Endothelial cell of umbilical vein (primary cell): ENCODE results near the gene NWD2. TPM values are rescaled to one million over a fixed set of nuclear protein-coding genes. Genes with fewer than 3 reads are reported as not detected.

ENCODE experiments used
- BruUV-seq: library from RNA; stranded (reverse); fragments of 400-500 nt; replicated peaks from 2 replicates; lab custom pipeline; 2021; lab: Mats Ljungman, UMichigan
- CTCF ChIA-PET: fragments of 300-600, 350-600 bp; sonication (Branson Sonifier 250); formaldehyde crosslinking; loops from one replicate; lab custom pipeline; 2021; ENCODE audit warnings: antibody characterized with exemption, inconsistent platforms; lab: Charles Lee
- POLR2A ChIA-PET: fragments of 300-600, 350-600 bp; sonication (Branson Sonifier 250); formaldehyde crosslinking; loops from one replicate; lab custom pipeline; 2021; ENCODE audit warnings: antibody characterized with exemption, inconsistent platforms; lab: Charles Lee
- DNase-seq: peaks from one replicate; pipeline ENCODE4 v3.0.0-alpha.2; 2011; ENCODE audit warnings: low read depth, low spot score
- FAIRE-seq: peaks from 2 replicates; lab custom pipeline; 2011; peaks lifted over from hg19 to GRCh38; lab: Jason Lieb, UNC
- H2AFZ ChIP-seq: 2 replicates; pipeline ENCODE4 v1.6.0; 2012; ENCODE audit warnings: low read depth, low read length, control low read depth, inconsistent platforms
- H3K27ac ChIP-seq: 2 replicates; pipeline ENCODE4 v1.5.1; 2011; ENCODE audit warnings: low read depth, mild to moderate bottlenecking, control low read depth, low read length, moderate library complexity; ENCODE audit not compliant: insufficient read depth
- H3K27me3 ChIP-seq, 2 experiments: 2 replicates each; pipeline versions ENCODE4 v1.6.0 to v1.6.1; 2011; ENCODE audit warnings: low read length in 2 of 2, mixed read lengths in 1 of 2; ENCODE audit not compliant: control insufficient read depth in 2 of 2, insufficient read depth in 2 of 2
- H3K36me3 ChIP-seq, 2 experiments: 2 replicates in 1 of 2; 3 replicates in 1 of 2; pipeline ENCODE4 v1.5.1; 2011; ENCODE audit warnings: low read length in 2 of 2, mild to moderate bottlenecking in 1 of 2, moderate library complexity in 1 of 2; ENCODE audit not compliant: control insufficient read depth in 2 of 2, insufficient read depth in 2 of 2; ENCODE audit errors: extremely low read depth in 1 of 2
- H3K4me1 ChIP-seq: 3 replicates; pipeline ENCODE4 v1.5.1; 2011; ENCODE audit warnings: mild to moderate bottlenecking, low read length; ENCODE audit not compliant: control insufficient read depth, insufficient read depth; ENCODE audit errors: extremely low read depth
- H3K4me2 ChIP-seq: 2 replicates; pipeline ENCODE4 v1.6.1; 2011; ENCODE audit warnings: low read length, control low read depth, mixed read lengths; ENCODE audit not compliant: insufficient read depth
- H3K4me3 ChIP-seq, 3 experiments: fragments of 200-600 bp in 1 of 3; sonication (generic), shearing (Covaris generic) in 1 of 3; replicated peaks in 1 of 3; 2 replicates each; pipeline ENCODE4 v1.5.1; 2011 to 2016; ENCODE audit warnings: control low read depth in 3 of 3, low read length in 3 of 3, mild to moderate bottlenecking in 2 of 3, inconsistent platforms in 1 of 3, low read depth in 1 of 3, moderate library complexity in 1 of 3; ENCODE audit not compliant: insufficient read depth in 1 of 3
- H3K79me2 ChIP-seq: 2 replicates; pipeline ENCODE4 v1.6.0; 2012; ENCODE audit warnings: low read length, inconsistent platforms; ENCODE audit not compliant: control insufficient read depth, insufficient read depth
- H3K9ac ChIP-seq: replicated peaks from 2 replicates; pipeline ENCODE3; 2011; ENCODE audit warnings: low read length, control low read depth; ENCODE audit not compliant: insufficient read depth; ENCODE audit errors: extremely low read depth
- H3K9me1 ChIP-seq: replicated peaks from 3 replicates; pipeline ENCODE4 v1.6.0; 2011; ENCODE audit warnings: mild to moderate bottlenecking, low read length; ENCODE audit not compliant: control insufficient read depth, insufficient read depth; ENCODE audit errors: extremely low read depth
- H3K9me3 ChIP-seq: replicated peaks from 2 replicates; pipeline ENCODE4 v1.5.1; 2012; ENCODE audit warnings: low read length, inconsistent platforms; ENCODE audit not compliant: control insufficient read depth, insufficient read depth
- H4K20me1 ChIP-seq: replicated peaks from 2 replicates; pipeline ENCODE3; 2011; ENCODE audit warnings: mild to moderate bottlenecking, low read length; ENCODE audit not compliant: control insufficient read depth, insufficient read depth; ENCODE audit errors: extremely low read depth
- EZH2 ChIP-seq: IDR thresholded peaks from 2 replicates; pipeline ENCODE4 v1.6.1; 2012; ENCODE audit warnings: borderline replicate concordance, low read depth, mild to moderate bottlenecking, moderate library complexity, low read length, inconsistent platforms; ENCODE audit not compliant: severe bottlenecking
- FOS ChIP-seq: IDR thresholded peaks from 2 replicates; pipeline ENCODE4 v1.6.1; 2011; ENCODE audit warnings: mild to moderate bottlenecking, low read length, moderate library complexity, borderline replicate concordance; ENCODE audit not compliant: insufficient read depth
- GATA2 ChIP-seq: IDR thresholded peaks from 2 replicates; pipeline ENCODE4 v1.7.0; 2011; ENCODE audit warnings: low read depth, mild to moderate bottlenecking, moderate library complexity, mixed read lengths, low read length; ENCODE audit not compliant: insufficient read length, insufficient read depth
- JUN ChIP-seq: IDR thresholded peaks from 2 replicates; pipeline ENCODE4 v1.6.1; 2011; ENCODE audit warnings: borderline replicate concordance, low read depth; ENCODE audit not compliant: insufficient read length, insufficient read depth
- MYC ChIP-seq: IDR thresholded peaks from one replicate; pipeline ENCODE4 v1.6.1; 2011; ENCODE audit warnings: mild to moderate bottlenecking, low read depth, low read length
- POLR2A ChIP-seq: IDR thresholded peaks from 2 replicates; pipeline ENCODE4 v1.6.1; 2012; ENCODE audit warnings: low read depth, mild to moderate bottlenecking, control low read depth, low read length
- POLR2AphosphoS5 ChIP-seq: IDR thresholded peaks from 2 replicates; pipeline ENCODE4 v1.6.1; 2012; ENCODE audit warnings: low read depth, mild to moderate bottlenecking, control low read depth, low read length, moderate library complexity; ENCODE audit not compliant: insufficient read depth
- dilution Hi-C: fragments of 300-500 bp; cut with MboI; formaldehyde crosslinking; loops from one replicate; pipeline ENCODE4 v1.15.0; 2019; ENCODE audit warnings: low sequenced_read_pairs; ENCODE audit not compliant: extremely low pct_ligation_motif_present
- intact Hi-C: fragments of 100-400 bp; cut with micrococcal nuclease; formaldehyde crosslinking; loops from one replicate; pipeline ENCODE4 v1.10.0; 2022
- polyA plus RNA-seq, 4 experiments: library from polyadenylated mRNA; depleted of rRNA in 3 of 4; stranded (reverse) in 3 of 4; unstranded in 1 of 4; fragments of >200 nt; gene quantifications; 2 replicates each; pipeline versions ENCODE4 v1.2.1 to v1.2.3, GENCODE V29; 2011 to 2012; ENCODE audit warnings: missing spikeins in 1 of 4
- total RNA-seq: library from RNA; stranded (reverse); gene quantifications from 2 replicates; pipeline ENCODE4 v1.2.3, GENCODE V29; 2021
- TF ChIP-seq, protein P1 (sequence below), 2 donors: IDR thresholded peaks; 1 replicate in 1 of 2; 2 replicates in 1 of 2; pipeline ENCODE4 v1.5.1; 2011; ENCODE audit warnings: low read length in 2 of 2, mild to moderate bottlenecking in 2 of 2, moderate library complexity in 2 of 2, control low read depth in 1 of 2, inconsistent platforms in 1 of 2, low read depth in 1 of 2; ENCODE audit not compliant: insufficient read depth in 1 of 2; ENCODE audit errors: extremely low read depth in 1 of 2

NWD2 gene
- total and polyA plus RNA-seq, 2 donors (not counting 3 experiments of a cell fraction or from before 2014, with no cell fraction given) = not detected

DNA sequence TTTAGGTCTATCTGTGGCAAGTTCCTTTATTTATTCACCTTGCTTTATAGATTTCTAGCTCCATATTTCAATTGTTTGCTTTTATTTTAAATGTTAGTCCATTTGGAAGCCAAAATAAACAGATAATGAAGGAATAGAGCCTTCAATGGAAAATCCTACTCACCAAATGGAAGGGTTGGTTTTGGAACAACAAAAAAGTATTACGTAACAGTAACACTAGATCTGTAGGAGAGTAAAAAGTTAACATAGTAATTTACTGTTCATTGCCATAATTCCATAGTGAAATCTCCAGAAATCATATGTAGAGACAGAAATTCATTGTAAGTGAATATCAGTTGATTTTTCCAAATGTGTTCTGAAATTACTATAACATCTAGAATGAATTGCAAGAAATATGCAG lies 34.6 kb downstream of the NWD2 start:
- Histone ChIP-seq H3K4me1 (no peaks in the 10 kb centered on the region), H4K20me1 (no peaks in the 10 kb centered on the region), H3K27me3 (no peaks in the 10 kb centered on the region), H3K36me3 (no peaks in the 10 kb centered on the region), H3K9me1 (no peaks in the 10 kb centered on the region), H3K27ac (no peak overlapping the region), H3K4me2 (no peak overlapping the region), H3K9me3 (no peaks in the 10 kb centered on the region), H2AFZ (no peak overlapping the region), H3K9ac (no peak overlapping the region), H3K79me2 (no peaks in the 10 kb centered on the region), H3K4me3 (no peak overlapping the region)
- POLR2A ChIA-PET = no interaction called here
- intact Hi-C loops = no loop called here
- DNase-seq (no peak), FAIRE-seq (no peak)
- no TSS peak for BruUV-seq
- CTCF ChIA-PET = no interaction called here
- TF ChIP-seq JUN (no peak), POLR2AphosphoS5 (no peak), EZH2 (no peak), MYC (no peak), FOS (no peak), GATA2 (no peak), POLR2A (no peak)
- TF ChIP-seq, protein P1, sequence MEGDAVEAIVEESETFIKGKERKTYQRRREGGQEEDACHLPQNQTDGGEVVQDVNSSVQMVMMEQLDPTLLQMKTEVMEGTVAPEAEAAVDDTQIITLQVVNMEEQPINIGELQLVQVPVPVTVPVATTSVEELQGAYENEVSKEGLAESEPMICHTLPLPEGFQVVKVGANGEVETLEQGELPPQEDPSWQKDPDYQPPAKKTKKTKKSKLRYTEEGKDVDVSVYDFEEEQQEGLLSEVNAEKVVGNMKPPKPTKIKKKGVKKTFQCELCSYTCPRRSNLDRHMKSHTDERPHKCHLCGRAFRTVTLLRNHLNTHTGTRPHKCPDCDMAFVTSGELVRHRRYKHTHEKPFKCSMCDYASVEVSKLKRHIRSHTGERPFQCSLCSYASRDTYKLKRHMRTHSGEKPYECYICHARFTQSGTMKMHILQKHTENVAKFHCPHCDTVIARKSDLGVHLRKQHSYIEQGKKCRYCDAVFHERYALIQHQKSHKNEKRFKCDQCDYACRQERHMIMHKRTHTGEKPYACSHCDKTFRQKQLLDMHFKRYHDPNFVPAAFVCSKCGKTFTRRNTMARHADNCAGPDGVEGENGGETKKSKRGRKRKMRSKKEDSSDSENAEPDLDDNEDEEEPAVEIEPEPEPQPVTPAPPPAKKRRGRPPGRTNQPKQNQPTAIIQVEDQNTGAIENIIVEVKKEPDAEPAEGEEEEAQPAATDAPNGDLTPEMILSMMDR (IDR thresholded peaks at IDR 0.05; ENCODE audit: extremely low read depth in 1 of 2, insufficient read depth in 1 of 2, low read depth in 1 of 2, low read length in 2 of 2) = no peak
- dilution Hi-C loops = no loop called here
